Activated CD4-positive, CD25-positive, alpha-beta regulatory T cell (primary cell): ENCODE results near the gene PBX1.
A peak's percentile ranks its signal among the peaks of the same experiment; 100 is the strongest.

Experiments
- DNase-seq, 4 experiments: peaks; one replicate each; lab custom pipeline; 2025; lab: John Stamatoyannopoulos, UW

The PBX1 gene

GRCh38 chr1:164780111-164780812 lies 221.3 kb downstream of the PBX1 start:
- DNase-seq, result no peak

- no peak for DNase-seq
Observed at GRCh38 chr1:164780863-164781262, 221.9 kb downstream of the PBX1 start.

- DNase-seq, result no peak
Observed at GRCh38 chr1:164781972-164782371, 223.0 kb downstream of the PBX1 start.

- no peak for DNase-seq
Observed at GRCh38 chr1:164783778-164784555, 225.0 kb downstream of the PBX1 start.

- no peak for DNase-seq
Observed at GRCh38 chr1:164784960-164785359, 226.0 kb downstream of the PBX1 start.

- DNase-seq, result no peak
Observed at GRCh38 chr1:164785841-164786534, 227.0 kb downstream of the PBX1 start.

- peak in 2 of 4 experiments; percentile 5 to 6 for DNase-seq
Observed at GRCh38 chr1:164786980-164787833, 228.2 kb downstream of the PBX1 start.

- DNase-seq, result no peak
Observed at GRCh38 chr1:164787834-164788231, 228.8 kb downstream of the PBX1 start.

- DNase-seq, result no peak
Observed at GRCh38 chr1:164790081-164790480, 231.1 kb downstream of the PBX1 start.

GRCh38 chr1:164792410-164793004 lies 233.5 kb downstream of the PBX1 start:
- no peak for DNase-seq

GRCh38 chr1:164794356-164794755 lies 235.4 kb downstream of the PBX1 start:
- DNase-seq, result no peak

- no peak for DNase-seq
Observed at GRCh38 chr1:164796916-164797315, 237.9 kb downstream of the PBX1 start.

- no peak for DNase-seq
Observed at GRCh38 chr1:164801246-164801731, 242.3 kb downstream of the PBX1 start.

GRCh38 chr1:164801791-164802502 lies 243.0 kb downstream of the PBX1 start:
- DNase-seq, result no peak

- DNase-seq, result no peak
Observed at GRCh38 chr1:164802529-164803282, 243.7 kb downstream of the PBX1 start.

GRCh38 chr1:164803366-164803765 lies 244.4 kb downstream of the PBX1 start:
- no peak for DNase-seq

- no peak for DNase-seq
Observed at GRCh38 chr1:164804366-164804765, 245.4 kb downstream of the PBX1 start.

GRCh38 chr1:164805399-164805798 lies 246.4 kb downstream of the PBX1 start:
- DNase-seq, result no peak

GRCh38 chr1:164806531-164806930 lies 247.5 kb downstream of the PBX1 start:
- DNase-seq, result no peak

- DNase-seq, result no peak
Observed at GRCh38 chr1:164813776-164814175, 254.8 kb downstream of the PBX1 start.
